Glutamatergic neuron (in vitro differentiated cells): ENCODE measurements around the gene PCSK9. TPM values are rescaled to one million over a fixed set of nuclear protein-coding genes. Genes with fewer than 3 reads are reported as not detected.

Experiments used
- DNase-seq: peaks from one replicate; pipeline ENCODE4 v3.0.0; 2022
- H3K27ac Mint-ChIP-seq: one replicate; pipeline ENCODE4 v1.8.0; 2020; ENCODE audit warnings: mild to moderate bottlenecking, mixed read lengths, inconsistent platforms; ENCODE audit not compliant: unreplicated experiment
- H3K27me3 Mint-ChIP-seq: one replicate; pipeline ENCODE4 v1.8.0; 2020; ENCODE audit warnings: mild to moderate bottlenecking, moderate library complexity, mixed read lengths, inconsistent platforms; ENCODE audit not compliant: unreplicated experiment
- H3K36me3 Mint-ChIP-seq: one replicate; pipeline ENCODE4 v1.8.0; 2020; ENCODE audit warnings: mild to moderate bottlenecking, mixed read lengths, inconsistent platforms; ENCODE audit not compliant: unreplicated experiment
- H3K4me1 Mint-ChIP-seq: one replicate; pipeline ENCODE4 v1.8.0; 2020; ENCODE audit warnings: mild to moderate bottlenecking, low read depth, mixed read lengths, inconsistent platforms; ENCODE audit not compliant: unreplicated experiment
- H3K4me3 Mint-ChIP-seq: one replicate; pipeline ENCODE4 v1.8.0; 2020; ENCODE audit warnings: mild to moderate bottlenecking, mixed read lengths, inconsistent platforms; ENCODE audit not compliant: unreplicated experiment
- H3K9me3 Mint-ChIP-seq: one replicate; pipeline ENCODE4 v1.8.0; 2020; ENCODE audit warnings: mild to moderate bottlenecking, moderate library complexity, mixed read lengths, inconsistent platforms; ENCODE audit not compliant: unreplicated experiment
- CTCF ChIP-seq: fragments of 200-600 bp; sonication (generic); IDR thresholded peaks from one replicate; pipeline ENCODE4 v1.5.0; 2021; ENCODE audit not compliant: partially characterized antibody, unreplicated experiment
- total RNA-seq: library from RNA; stranded (reverse); fragmentation: NEBNext Ultra II Directional; extraction: Animal tissue kit (Norgen Biotek cat#: 25700); gene quantifications from one replicate; pipeline ENCODE4 v1.2.1, GENCODE V29; 2021; ENCODE audit not compliant: unreplicated experiment

PCSK9 gene
- total RNA-seq, 1 donor from 2014 or later: 2.1 TPM

- Mint-ChIP-seq H3K9me3 (peaks cover 3% of the 10 kb centered on the region), H3K27me3 (peaks cover 6% of the 10 kb centered on the region), H3K4me1 (peaks cover 5% of the 10 kb centered on the region), H3K4me3 (no peak overlapping the region), H3K36me3 (no peaks in the 10 kb centered on the region), H3K27ac (no peak overlapping the region)
- TF ChIP-seq CTCF: no peak
- no peak for DNase-seq
Measured at GRCh38 chr1:55047611-55048010, 8.3 kb downstream of the PCSK9 start.

GRCh38 chr1:55048453-55049270 lies 9.3 kb downstream of the PCSK9 start:
- Mint-ChIP-seq H3K4me1 (peaks cover 3% of the 10 kb centered on the region), H3K27me3 (peaks cover 6% of the 10 kb centered on the region), H3K36me3 (no peaks in the 10 kb centered on the region), H3K4me3 (no peak overlapping the region), H3K9me3 (peaks cover 3% of the 10 kb centered on the region), H3K27ac (peak overlapping the region; percentile 8)
- no peak for DNase-seq
- TF ChIP-seq CTCF: no peak

GRCh38 chr1:55049271-55049913 lies 10.0 kb downstream of the PCSK9 start:
- TF ChIP-seq CTCF: no peak
- Mint-ChIP-seq H3K27me3 (peaks cover 6% of the 10 kb centered on the region), H3K36me3 (no peaks in the 10 kb centered on the region), H3K27ac (no peak overlapping the region), H3K4me1 (peaks cover 3% of the 10 kb centered on the region), H3K9me3 (peaks cover 3% of the 10 kb centered on the region), H3K4me3 (no peak overlapping the region)
- no peak for DNase-seq

GRCh38 chr1:55049914-55050278 lies 10.5 kb downstream of the PCSK9 start:
- Mint-ChIP-seq H3K4me3 (no peak overlapping the region), H3K27ac (no peak overlapping the region), H3K27me3 (peaks cover 4% of the 10 kb centered on the region), H3K4me1 (peaks cover 2% of the 10 kb centered on the region), H3K9me3 (peaks cover 3% of the 10 kb centered on the region), H3K36me3 (no peaks in the 10 kb centered on the region)
- TF ChIP-seq CTCF: no peak
- DNase-seq: no peak

GRCh38 chr1:55050283-55050682 lies 10.9 kb downstream of the PCSK9 start:
- Mint-ChIP-seq H3K4me3 (no peak overlapping the region), H3K4me1 (peaks cover 1% of the 10 kb centered on the region), H3K27ac (no peak overlapping the region), H3K9me3 (peaks cover 3% of the 10 kb centered on the region), H3K27me3 (peaks cover 3% of the 10 kb centered on the region), H3K36me3 (no peaks in the 10 kb centered on the region)
- no peak for TF ChIP-seq CTCF
- no peak for DNase-seq
